Jurkat, Clone E6-1 (cell line): ENCODE measurements around the gene TMEM63A.

ENCODE experiments used
- DNase-seq: peaks from one replicate; pipeline ENCODE4 v3.0.0-alpha.2; 2011; ENCODE audit warnings: low read depth, low spot score
- H3K4me3 ChIP-seq: 2 replicates; pipeline ENCODE4 v1.5.1; 2011; ENCODE audit warnings: mild to moderate bottlenecking, low read length, control low read depth, moderate library complexity

The TMEM63A gene

DNA sequence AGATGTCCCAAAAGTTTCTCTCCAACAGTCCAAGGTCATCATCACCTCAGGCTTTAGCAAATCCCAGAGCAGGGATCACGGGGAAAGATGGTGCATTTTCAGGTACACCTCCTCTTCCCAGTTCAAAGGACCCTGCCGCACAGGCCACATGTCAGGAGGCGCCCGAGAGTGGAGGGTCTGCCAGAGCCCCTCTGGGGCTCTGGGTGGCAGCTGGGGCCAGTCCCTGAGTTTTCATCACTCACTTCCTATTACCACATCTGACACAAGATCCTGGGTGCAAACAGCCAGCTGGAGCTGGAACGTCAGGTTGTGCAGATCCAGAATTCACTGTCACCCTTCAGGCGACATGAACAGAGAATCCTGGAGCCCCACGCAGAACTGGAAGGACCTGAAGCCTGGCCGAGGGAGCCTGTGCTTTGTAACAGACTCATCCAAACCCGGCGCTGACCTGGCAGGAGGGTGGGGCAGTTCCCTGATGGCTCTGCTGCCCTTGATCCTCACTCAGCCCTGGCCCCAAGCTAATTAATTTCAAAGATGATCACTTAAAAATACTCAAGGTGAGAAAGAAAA, 8.8 kb downstream of the TMEM63A start:
- DNase-seq, result no peak
- H3K4me3 ChIP-seq, result no peak overlapping the region

DNA sequence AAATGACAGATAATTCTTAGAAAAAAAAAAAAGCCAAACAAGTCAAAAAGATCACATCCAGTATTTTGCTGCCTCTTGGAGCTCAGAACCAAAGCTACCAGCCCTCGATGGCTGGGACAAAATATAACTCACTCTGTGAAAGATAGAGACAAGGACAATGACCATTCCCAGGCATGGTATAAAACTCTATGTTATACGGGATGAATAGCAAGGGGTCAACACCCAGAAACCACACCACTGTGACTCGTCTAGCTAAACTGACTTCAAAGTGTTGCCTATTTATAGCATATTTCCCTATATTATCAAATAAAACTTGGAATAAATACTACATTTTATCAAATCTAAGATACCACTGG, 10.1 kb downstream of the TMEM63A start:
- no peak for DNase-seq
- no peak overlapping the region for H3K4me3 ChIP-seq

DNA sequence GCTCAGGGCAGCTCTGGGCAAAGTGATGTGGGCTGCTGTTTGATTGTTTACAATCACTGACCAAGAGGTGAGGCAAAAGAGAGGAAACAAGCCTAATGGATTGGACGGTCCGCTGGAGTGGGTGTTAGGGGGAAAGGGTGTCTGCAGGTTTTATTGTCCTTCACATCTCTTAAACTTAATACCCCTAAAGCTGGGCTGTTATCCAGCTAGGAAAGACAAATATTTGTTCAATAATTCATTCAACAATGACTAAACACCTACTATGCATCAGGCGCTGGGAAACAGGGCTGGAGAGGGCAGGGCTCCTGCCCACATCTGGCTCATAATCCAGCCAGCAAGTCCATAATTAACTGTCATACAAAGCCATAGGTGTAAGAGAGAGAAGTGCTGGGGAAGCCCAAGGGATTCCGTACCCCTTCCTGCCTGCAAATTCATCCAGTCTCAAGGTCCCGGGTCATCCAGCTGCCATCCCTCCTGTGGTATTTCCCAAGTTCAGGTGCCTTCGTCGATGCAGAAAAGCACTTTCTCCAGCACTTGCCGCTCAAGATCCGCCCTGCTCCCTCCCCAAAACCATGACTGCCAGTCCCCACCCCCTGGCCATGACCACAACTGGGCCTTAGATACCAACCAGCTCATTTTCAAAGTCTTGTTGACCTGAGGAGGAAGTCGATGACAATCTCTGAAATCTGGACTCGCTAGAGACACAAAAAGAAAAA, 10.7 kb downstream of the TMEM63A start:
- DNase-seq, result no peak
- no peak overlapping the region for H3K4me3 ChIP-seq

DNA sequence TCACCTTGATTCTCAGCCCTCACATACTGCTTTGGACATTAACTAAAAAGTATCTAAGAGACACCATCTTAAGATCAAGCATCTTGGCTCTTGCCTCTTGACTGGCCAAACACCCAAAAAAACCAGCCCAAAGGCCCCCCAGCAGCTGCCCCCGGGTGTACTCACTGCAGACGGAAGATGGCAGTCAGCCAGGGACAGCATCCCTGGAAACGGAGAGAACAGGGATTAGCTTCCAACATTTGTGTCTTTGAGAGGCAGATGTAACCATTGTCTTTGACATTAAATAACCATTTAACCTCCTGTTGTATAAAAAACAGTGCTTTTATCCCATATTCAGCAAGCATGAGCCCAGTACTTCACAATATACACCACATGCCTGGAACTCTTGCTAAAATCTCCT, 11.3 kb downstream of the TMEM63A start:
- DNase-seq, result no peak
- H3K4me3 ChIP-seq, result no peak overlapping the region

DNA sequence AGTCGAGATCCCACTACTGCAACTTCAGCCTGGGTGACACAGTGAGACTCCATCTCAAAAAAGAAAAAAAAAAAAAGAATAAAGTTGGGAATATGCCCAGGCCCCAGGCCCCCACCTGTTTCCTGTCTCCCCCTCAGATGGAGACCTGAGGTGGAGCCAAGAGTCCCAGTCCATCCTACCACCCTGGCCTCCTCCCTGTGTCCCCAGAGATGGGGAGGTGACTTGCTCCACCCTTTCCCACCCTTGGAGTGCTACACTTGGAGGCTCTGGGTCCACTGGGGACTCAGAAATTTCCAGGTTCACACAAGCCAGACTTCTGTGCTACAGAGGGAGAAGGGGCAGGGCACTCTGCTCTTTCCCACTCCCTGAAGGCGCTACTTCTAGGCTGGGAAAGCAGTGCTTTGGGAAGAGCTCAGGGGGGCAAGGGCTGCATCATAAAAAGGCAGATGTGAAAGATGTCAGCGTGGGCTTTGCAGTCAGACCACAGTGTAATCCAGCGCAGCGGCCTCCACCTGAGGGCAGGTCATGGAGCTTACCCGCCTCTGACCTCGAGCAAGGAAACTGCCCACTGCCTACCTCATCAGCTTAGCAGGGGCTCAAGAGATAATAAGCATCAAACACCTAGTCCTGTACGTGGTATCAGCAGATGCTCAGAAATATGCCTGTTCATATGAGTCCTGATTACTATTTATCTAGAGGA, 13.4 kb downstream of the TMEM63A start:
- no peak for DNase-seq

DNA sequence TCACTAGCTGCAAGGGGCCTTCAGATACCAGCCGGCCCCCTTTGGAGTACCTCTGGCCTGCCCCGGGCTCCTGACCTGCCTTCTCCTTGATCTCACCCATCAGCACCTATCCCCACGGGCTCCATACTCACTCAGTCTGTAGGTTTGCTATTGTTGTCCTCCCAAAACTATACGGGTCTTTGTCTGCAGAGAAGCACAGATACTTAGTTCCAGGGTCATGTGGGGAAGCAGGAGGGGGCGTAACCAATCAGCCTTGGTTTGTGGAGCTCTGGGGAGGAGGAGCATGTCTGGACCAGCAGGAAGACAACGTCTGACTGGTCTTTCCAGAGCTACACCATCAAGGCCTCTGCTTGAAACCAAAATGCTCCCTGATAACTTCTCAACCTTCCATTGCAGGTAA, 15.2 kb downstream of the TMEM63A start:
- DNase-seq, result no peak
- no peak overlapping the region for H3K4me3 ChIP-seq

More for the DNA sequence above, 13.4 kb downstream of the TMEM63A start:
- H3K4me3 ChIP-seq, result no peak overlapping the region

DNA sequence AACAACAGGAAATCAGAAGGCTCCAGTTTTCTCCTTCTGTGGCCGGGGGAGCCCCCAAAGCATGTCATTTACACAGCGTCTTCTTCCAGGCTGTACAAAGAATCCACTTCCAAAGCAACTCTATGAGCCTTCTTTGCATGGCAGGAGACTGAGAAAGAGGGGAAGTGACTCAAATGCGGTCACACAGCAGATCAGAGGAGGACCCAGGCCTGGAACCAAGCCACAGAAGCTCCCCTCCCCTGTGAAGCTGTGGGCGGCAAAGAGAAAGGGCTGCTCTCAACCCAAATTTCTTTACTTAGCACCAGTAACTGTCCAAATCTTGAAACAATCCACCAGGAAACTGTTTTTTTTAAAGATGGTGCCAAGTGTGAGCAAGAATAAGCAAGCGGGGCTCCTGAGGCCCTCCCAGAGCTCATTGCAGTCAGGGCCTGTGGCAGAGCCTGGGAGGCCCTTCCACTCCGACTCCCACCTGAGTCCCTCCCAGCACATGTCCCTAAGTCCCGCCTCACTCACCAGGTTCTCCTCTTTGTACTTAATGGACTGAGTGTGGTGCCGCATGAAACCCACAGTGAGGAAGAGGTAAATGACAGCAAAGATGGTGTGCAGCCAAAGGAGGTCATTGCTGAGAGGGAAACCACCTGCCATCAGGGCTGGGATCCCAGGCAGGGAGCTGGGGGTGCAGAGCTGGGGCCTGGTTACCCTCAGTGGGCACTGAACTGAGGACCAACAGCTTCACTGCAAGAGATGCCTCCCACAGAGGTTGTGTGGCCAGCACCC, 15.9 kb downstream of the TMEM63A start:
- DNase-seq, result peak; percentile 72
- peak overlapping the region; percentile 5 for H3K4me3 ChIP-seq

DNA sequence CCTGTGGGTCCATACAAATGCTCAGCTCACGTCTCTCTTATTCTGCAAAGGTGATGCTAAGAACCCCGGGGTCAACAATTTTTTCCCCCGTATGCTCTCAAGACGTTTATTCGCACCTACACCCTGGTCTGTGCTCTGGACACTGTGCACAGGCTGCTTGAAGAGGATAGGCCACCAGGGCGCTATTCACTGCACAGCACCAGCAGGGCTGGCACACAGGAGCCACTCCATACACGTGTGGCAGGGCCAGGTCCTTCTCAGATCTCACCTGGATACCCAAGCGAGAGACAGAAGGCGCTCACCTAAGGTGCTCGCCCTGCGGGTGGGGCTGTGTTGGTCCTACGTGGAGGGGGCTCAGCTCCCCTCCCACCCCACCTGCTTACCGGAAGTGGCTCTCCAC, 16.7 kb downstream of the TMEM63A start:
- DNase-seq, result no peak
- H3K4me3 ChIP-seq, result no peak overlapping the region

DNA sequence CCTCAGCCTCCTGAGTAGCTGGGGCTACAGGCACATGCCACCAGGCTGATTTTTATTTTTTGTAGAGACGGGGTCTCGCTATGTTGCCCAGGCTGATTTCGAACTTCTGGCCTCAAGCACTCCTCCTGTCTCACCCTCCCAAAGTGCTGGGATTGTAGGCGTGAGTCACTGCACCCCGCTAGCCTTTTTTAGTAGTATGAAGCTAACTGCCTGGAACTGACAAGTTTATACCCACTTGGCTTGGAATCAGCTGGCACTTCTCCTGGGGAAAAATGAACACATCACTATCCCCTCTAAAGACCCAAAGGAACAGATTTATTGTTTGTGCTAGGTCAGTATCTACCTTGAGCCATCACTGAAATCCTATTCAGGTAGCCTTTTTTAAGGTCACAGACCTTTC, 19.0 kb downstream of the TMEM63A start:
- DNase-seq, result no peak
- no peak overlapping the region for H3K4me3 ChIP-seq

DNA sequence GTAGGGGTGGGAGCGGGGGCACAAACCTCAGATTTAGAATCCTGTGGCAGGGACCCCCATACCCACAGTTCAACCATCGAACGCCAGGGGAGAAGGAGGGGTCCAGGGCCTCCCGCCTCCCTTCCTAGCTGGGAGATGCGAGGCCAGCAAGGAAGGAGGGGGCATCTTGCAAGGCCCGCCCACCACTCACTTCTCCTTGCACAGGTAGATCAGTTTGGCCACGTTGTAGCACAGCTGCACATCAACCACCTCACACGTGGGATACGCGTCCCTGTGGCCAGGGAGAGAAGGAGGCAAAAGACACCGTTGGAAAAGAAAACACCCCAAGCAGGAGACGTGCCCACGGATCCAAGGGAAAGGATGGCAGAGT, 19.6 kb downstream of the TMEM63A start:
- no peak for DNase-seq
- H3K4me3 ChIP-seq, result no peak overlapping the region

DNA sequence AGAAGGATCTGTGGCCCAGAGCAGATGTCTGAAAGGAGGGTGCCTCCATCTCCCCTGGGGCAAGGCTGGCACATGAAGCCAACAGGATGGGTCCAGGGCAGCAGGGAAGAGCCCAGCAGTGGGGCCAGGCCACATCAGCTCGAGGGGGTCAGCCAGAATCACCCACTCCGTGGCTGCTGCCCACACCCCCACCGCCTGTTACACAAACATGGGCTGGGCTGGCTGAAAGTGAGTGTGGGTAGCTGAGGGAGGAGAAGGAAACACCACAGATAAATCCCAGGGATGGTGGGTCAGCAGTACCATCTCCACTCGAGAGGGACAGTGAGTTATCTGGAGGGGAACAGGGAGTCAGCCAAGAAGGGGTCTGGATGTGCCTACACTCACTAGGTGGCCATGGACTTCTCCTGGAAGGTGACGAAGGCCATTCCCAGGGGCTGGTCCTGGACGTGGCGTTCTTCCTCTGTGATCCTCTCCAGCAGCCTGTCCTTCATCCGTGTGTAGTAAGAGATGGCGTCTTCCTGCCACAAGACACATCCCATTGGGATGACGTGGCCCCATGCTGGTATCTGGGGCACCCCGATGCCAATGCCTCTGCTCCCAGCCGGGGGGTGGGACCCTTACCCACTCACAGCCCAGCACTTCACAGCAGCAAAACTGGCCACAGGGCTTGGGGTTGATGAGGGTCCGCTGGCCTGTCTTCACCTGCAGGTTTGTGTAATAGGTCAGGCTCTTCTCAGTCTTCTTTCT, 20.2 kb downstream of the TMEM63A start:
- no peak overlapping the region for H3K4me3 ChIP-seq
- no peak for DNase-seq

DNA sequence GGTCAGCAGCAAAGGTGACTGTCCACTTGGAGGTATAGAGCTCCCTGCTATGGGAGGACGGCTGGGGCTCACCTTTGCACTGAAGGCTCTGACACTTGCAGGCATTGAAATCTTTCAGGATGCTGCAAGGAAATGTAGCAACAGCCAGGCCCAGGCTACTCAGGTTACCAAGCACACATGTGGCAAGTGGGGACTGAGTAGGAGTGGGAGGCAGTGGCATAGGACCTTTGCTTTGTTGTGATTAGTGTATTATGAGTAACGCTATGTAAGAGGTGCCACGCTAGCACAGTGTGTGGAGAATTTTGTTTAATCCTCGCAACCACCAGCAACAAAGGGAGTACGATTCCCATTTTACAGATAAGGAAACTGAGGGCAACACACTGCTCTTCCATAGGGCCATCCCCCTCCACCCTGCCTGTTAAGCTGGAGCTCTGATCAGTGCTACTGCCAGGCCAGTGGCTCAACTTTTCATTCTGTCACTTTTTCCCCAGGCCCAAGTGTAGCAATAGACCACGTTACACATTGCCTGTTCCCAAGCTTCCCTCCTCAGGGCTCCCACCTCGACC, 21.2 kb downstream of the TMEM63A start:
- DNase-seq, result no peak
- H3K4me3 ChIP-seq, result no peak overlapping the region

DNA sequence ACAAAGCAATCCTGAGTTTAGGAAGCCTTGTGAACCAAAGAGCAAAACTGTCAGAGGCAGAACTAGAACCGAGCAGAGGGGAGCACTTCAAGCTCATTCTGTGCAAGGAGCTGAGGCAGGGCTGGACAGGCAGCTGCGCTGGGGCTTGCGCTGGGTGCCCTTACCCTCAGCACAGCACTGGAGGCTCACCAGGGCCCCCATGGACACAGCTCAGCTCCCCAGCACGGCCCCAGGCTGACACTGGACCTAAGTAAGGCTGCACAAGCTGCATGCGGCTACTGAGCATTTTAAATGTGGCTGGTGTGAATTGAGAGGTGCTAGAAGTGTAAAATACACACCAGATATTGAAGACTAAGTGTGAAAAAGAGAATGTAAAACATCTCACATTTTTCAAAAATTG, 22.1 kb downstream of the TMEM63A start:
- no peak for DNase-seq
- H3K4me3 ChIP-seq, result no peak overlapping the region

DNA sequence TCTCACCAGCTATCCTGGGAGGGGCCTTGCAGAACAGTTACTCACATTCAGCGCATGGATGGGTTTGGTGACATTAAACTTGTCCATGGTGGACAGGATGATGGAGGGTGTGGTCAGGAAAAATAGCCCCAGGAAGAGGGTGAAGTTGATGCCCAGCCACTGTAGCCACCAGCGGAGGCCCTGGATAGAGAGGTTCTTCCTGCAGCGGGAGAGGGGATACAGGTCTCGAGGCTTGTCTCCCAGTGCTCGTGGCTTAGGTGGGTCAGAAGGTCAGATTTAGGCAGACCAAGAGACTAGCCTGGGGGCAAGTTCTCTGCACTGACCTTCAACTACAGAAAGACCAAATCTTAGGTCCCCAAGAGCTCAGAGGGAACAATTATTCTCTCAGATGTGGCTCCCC, 23.0 kb downstream of the TMEM63A start:
- DNase-seq, result no peak
- no peak overlapping the region for H3K4me3 ChIP-seq

DNA sequence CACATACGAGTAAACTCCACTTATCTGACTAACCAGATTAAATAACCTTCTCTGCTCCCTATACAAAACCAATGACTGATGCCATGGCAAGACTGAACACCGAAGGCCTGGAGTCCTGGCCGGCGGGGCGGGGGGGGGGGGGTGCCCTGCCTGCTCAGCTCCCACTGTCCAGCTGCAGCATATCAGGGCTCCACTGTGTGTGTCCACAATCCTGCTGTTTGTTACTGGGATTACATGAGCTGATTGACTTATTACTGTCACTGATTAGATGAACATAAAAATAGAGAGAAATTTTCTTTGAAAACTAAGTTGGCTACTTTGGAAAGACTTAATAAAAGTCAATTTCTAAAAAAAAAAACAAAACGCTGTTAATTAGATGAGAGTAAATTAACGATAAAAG, 24.9 kb downstream of the TMEM63A start:
- DNase-seq, result no peak
- no peak overlapping the region for H3K4me3 ChIP-seq

DNA sequence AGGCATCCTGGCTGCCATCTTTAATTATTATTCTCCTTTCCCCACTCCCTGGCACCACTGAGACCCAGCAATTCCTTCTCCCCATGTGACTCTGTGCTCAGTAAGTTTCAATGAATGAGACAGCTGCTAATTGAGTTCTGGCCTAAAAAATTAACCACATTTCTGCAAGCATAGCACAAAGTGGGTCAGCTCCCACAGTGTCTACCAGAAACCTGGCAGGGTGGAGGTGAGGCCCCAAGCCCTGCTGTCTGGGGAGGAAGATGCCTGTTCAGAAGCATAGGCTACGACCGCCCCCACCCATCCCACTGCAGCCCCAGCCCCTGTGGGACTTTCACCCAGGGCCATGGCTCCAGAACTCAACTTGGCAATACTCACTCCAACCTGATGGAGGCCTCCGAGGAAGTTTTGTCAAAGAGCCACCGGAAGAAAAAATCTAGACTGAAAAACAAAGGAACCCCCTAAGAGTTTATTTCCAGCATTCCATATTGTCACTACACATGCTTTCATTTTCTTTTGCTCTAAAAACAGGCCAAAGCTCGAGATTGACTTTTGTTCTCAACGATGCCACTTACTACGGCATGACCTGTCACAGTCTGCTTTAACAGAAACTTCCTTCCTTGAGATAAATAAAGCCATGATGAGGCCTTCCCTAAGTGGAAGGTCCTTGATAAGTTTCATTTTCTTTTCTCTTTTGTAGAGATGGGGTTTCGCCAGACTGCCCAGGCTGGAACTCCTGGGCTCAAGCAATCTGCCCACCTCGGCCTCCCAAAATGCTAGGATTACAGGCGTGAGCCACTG, 26.5 kb downstream of the TMEM63A start:
- no peak overlapping the region for H3K4me3 ChIP-seq
- no peak for DNase-seq

DNA sequence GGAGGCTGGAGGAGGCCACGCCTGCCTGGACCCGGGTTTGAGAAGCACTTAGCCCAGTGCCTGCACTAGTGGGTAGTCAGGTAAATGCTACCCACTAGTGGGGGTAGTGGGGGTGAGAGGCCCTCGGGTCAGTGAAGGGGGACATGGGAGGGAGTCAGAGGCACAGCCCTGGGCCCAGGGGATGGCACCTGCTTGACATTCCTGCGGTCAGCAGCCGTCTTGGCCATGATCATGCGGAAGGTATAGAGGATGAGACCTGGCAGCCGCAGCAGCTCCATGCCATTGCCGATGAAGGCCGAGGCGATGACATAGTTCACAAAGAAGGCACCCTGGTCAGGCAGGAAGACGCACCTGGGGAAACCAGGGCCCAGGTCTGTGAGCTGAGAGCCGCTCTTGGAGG, 28.7 kb downstream of the TMEM63A start:
- no peak overlapping the region for H3K4me3 ChIP-seq
- DNase-seq, result no peak

DNA sequence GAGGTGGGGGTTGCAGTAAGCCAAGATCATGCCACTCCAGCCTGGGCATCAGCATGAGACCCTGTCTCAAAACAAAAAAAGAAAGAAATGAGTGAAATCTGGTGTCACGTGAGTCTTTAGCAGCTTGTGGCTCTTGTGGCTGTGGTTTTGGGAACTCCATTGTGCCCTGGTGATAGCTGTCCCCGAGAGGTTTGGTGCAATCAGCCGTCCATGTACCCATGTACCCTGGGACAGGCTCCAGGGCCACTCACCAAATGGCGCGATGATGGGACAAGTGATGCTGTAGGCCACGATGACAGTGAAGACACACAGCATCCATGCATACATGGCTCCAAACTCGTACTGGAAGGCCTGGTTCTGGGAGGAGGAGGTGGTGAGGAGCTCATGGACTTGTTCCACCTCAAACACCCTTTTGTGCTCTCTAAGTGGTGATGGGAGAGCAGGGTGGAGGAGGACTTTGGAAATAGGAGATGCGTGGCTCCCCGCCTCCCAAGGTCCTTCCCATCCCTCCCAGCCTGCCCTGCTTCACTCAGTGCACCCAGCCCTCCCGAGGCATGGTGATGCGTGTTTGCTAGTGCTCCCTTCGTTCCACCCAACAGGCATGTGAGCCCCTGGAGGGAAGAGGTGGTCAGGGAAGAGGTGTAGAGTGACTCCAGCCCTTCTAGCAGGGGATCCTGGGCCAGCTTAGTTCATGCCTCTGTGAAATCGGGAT, 29.6 kb downstream of the TMEM63A start:
- H3K4me3 ChIP-seq, result no peak overlapping the region
- DNase-seq, result no peak
